ENCODE data around the gene HPS5. TPM values are rescaled to one million over a fixed set of nuclear protein-coding genes. Genes with fewer than 3 reads are reported as not detected.

The HPS5 gene
- total and polyA plus RNA-seq, 12 donors = 5.3 to 14.9 (median 11.7) TPM

- no peak overlapping the region for H3K4me3 ChIP-seq
- intact Hi-C loops (cut with DNase I) = no loop called here
- H3K4me1 ChIP-seq = peaks cover 0 to 8% (median 0%) of the 10 kb centered on the region in 9 donors
- H3K9me3 ChIP-seq = no peaks in the 10 kb centered on the region
- ATAC-seq (no peak), DNase-seq (no peak)
- H3K27me3 ChIP-seq = no peaks in the 10 kb centered on the region
- TF ChIP-seq CTCF (IDR thresholded peaks at IDR 0.05) = no peak
- 93 to 98% methylated on average over 4 of the region's 4 CpGs for WGBS, 2 donors
- no peak overlapping the region for H3K27ac ChIP-seq
- peaks cover 0 to 93% (median 48%) of the 10 kb centered on the region in 9 donors for H3K36me3 ChIP-seq
Measured at GRCh38 chr11:18364495-18365073, 42.6 kb upstream of the HPS5 start.

GRCh38 chr11:18361154-18361553 lies 39.2 kb upstream of the HPS5 start:
- Histone ChIP-seq H3K27me3 (no peaks in the 10 kb centered on the region), H3K4me1 (peaks cover 0 to 4% (median 0%) of the 10 kb centered on the region in 9 donors), H3K9me3 (no peaks in the 10 kb centered on the region), H3K27ac (no peak overlapping the region), H3K4me3 (no peak overlapping the region), H3K36me3 (peaks cover 0 to 100% (median 75%) of the 10 kb centered on the region in 9 donors)
- ATAC-seq = no peak
- DNase-seq = no peak
- intact Hi-C loops (cut with DNase I) = no loop called here
- TF ChIP-seq CTCF (IDR thresholded peaks at IDR 0.05) = no peak
- 96 to 99% methylated on average over 5 of the region's 5 CpGs for WGBS, 2 donors

- peaks cover 0 to 100% (median 61%) of the 10 kb centered on the region in 9 donors for H3K36me3 ChIP-seq
- no peak overlapping the region for H3K27ac ChIP-seq
Measured at GRCh38 chr11:18358646-18359045, 36.7 kb upstream of the HPS5 start.

GRCh38 chr11:18352581-18352980 lies 30.6 kb upstream of the HPS5 start:
- no peak overlapping the region for H3K27ac ChIP-seq
- H3K4me3 ChIP-seq = no peak overlapping the region
- H3K27me3 ChIP-seq = no peaks in the 10 kb centered on the region
- intact Hi-C loops (cut with DNase I) = no loop called here
- TF ChIP-seq CTCF (IDR thresholded peaks at IDR 0.05) = no peak
- 92 to 94% methylated on average over 3 of the region's 3 CpGs for WGBS, 2 donors
- no peak for ATAC-seq
- H3K9me3 ChIP-seq = no peaks in the 10 kb centered on the region
- no peaks in the 10 kb centered on the region for H3K4me1 ChIP-seq
- peaks cover 0 to 100% (median 38%) of the 10 kb centered on the region in 9 donors for H3K36me3 ChIP-seq
- DNase-seq = no peak

More at GRCh38 chr11:18358646-18359045, 36.7 kb upstream of the HPS5 start:
- ATAC-seq (no peak), DNase-seq (no peak)
- no peak for TF ChIP-seq CTCF (IDR thresholded peaks at IDR 0.05)
- WGBS, 2 donors = 91 to 95% methylated on average over 4 of the region's 4 CpGs
- H3K9me3 ChIP-seq = no peaks in the 10 kb centered on the region
- no peak overlapping the region for H3K4me3 ChIP-seq
- H3K27me3 ChIP-seq = no peaks in the 10 kb centered on the region
- no peaks in the 10 kb centered on the region for H3K4me1 ChIP-seq
- intact Hi-C loops (cut with DNase I) = no loop called here

Data from heart right ventricle (tissue), 16 donors.